DND-41 (cell line): ENCODE data around the gene DIDO1.

Source experiments
- ATAC-seq: fragments of 200-7000 bp; cut with Tn5 transposase; 3 replicates; pipeline ENCODE4 v1.9.1; 2021; ENCODE audit warnings: low read depth; ENCODE audit not compliant: insufficient read depth
- DNase-seq: peaks from one replicate; pipeline ENCODE4 v3.0.0-alpha.2; 2020
- H2AFZ ChIP-seq: 2 replicates; pipeline ENCODE4 v1.6.0; 2012; ENCODE audit warnings: low read depth, low read length
- H3K27ac ChIP-seq: 2 replicates; pipeline ENCODE4 v1.5.1; 2012; ENCODE audit warnings: low read length, inconsistent platforms
- H3K27me3 ChIP-seq: fragments of 200-600 bp; sonication (generic); 2 replicates; pipeline ENCODE4 v1.6.0; 2012; ENCODE audit warnings: low read length, mild to moderate bottlenecking, inconsistent platforms; ENCODE audit not compliant: insufficient read depth, poor library complexity
- H3K36me3 ChIP-seq: 2 replicates; pipeline ENCODE4 v1.5.1; 2012; ENCODE audit warnings: low read length, inconsistent platforms; ENCODE audit not compliant: insufficient read depth
- H3K4me1 ChIP-seq: 2 replicates; pipeline ENCODE4 v1.5.1; 2012; ENCODE audit warnings: mild to moderate bottlenecking, low read length; ENCODE audit not compliant: insufficient read depth
- H3K4me2 ChIP-seq: 2 replicates; pipeline ENCODE4 v1.6.0; 2012; ENCODE audit warnings: mild to moderate bottlenecking, moderate library complexity, low read length, inconsistent platforms; ENCODE audit not compliant: insufficient read depth
- H3K4me3 ChIP-seq, 2 experiments: fragments of 200-600 bp in 1 of 2; shearing (Covaris generic) in 1 of 2; 2 replicates each; pipeline ENCODE4 v1.5.1; 2012 to 2016; ENCODE audit warnings: inconsistent platforms in 2 of 2, low read length in 2 of 2, mild to moderate bottlenecking in 2 of 2, low read depth in 1 of 2, moderate library complexity in 1 of 2
- H3K79me2 ChIP-seq: 2 replicates; pipeline ENCODE4 v1.6.0; 2012; ENCODE audit warnings: low read length, inconsistent platforms; ENCODE audit not compliant: insufficient read depth
- H3K9ac ChIP-seq: 2 replicates; pipeline ENCODE4 v1.6.0; 2012; ENCODE audit warnings: low read depth, mild to moderate bottlenecking, inconsistent platforms, low read length, moderate library complexity
- H3K9me3 ChIP-seq: 2 replicates; pipeline ENCODE4 v1.5.1; 2012; ENCODE audit warnings: low read length, moderate library complexity, mild to moderate bottlenecking, inconsistent platforms; ENCODE audit not compliant: insufficient read depth, severe bottlenecking
- H4K20me1 ChIP-seq: 2 replicates; pipeline ENCODE4 v1.6.0; 2012; ENCODE audit warnings: low read length; ENCODE audit not compliant: insufficient read depth
- CTCF ChIP-seq: IDR thresholded peaks from 2 replicates; pipeline ENCODE4 v1.5.1; 2012; ENCODE audit warnings: borderline replicate concordance, low read length, moderate library complexity, mild to moderate bottlenecking; ENCODE audit not compliant: poor library complexity, severe bottlenecking; ENCODE audit errors: extremely low read depth
- EZH2 ChIP-seq: IDR thresholded peaks from 3 replicates; pipeline ENCODE4 v1.6.1; 2012; ENCODE audit warnings: borderline replicate concordance, low read depth, mild to moderate bottlenecking, moderate library complexity, low read length, inconsistent platforms; ENCODE audit not compliant: severe bottlenecking

The DIDO1 gene

GRCh38 chr20:62887860-62888239 is 38.5 kb downstream of the DIDO1 start:
- Histone ChIP-seq H3K9me3 (no peaks in the 10 kb centered on the region), H3K4me3 (no peak overlapping the region), H2AFZ (no peak overlapping the region), H3K27me3 (no peaks in the 10 kb centered on the region), H3K36me3 (peaks cover 73% of the 10 kb centered on the region), H3K27ac (no peak overlapping the region), H3K4me2 (no peak overlapping the region), H4K20me1 (peaks cover 24% of the 10 kb centered on the region), H3K79me2 (no peaks in the 10 kb centered on the region), H3K4me1 (no peaks in the 10 kb centered on the region), H3K9ac (no peak overlapping the region)
- no peak for ATAC-seq
- TF ChIP-seq CTCF (no peak), EZH2 (no peak)
- DNase-seq = no peak

GRCh38 chr20:62887152-62887859 is 39.0 kb downstream of the DIDO1 start:
- peak; percentile 44 for ATAC-seq
- Histone ChIP-seq H3K36me3 (peaks cover 71% of the 10 kb centered on the region), H3K79me2 (no peaks in the 10 kb centered on the region), H4K20me1 (peaks cover 23% of the 10 kb centered on the region), H2AFZ (no peak overlapping the region), H3K4me1 (no peaks in the 10 kb centered on the region), H3K4me3 (no peak overlapping the region), H3K27ac (no peak overlapping the region), H3K4me2 (no peak overlapping the region), H3K27me3 (no peaks in the 10 kb centered on the region), H3K9me3 (no peaks in the 10 kb centered on the region), H3K9ac (no peak overlapping the region)
- no peak for TF ChIP-seq CTCF
- TF ChIP-seq EZH2 = no peak
- peak; percentile 44 for DNase-seq

- Histone ChIP-seq H2AFZ (no peak overlapping the region), H3K79me2 (no peaks in the 10 kb centered on the region), H3K4me2 (no peak overlapping the region), H3K9me3 (no peaks in the 10 kb centered on the region), H3K27ac (no peak overlapping the region), H3K27me3 (no peaks in the 10 kb centered on the region), H3K4me1 (no peaks in the 10 kb centered on the region), H3K4me3 (no peak overlapping the region), H4K20me1 (peaks cover 18% of the 10 kb centered on the region), H3K36me3 (peaks cover 71% of the 10 kb centered on the region), H3K9ac (no peak overlapping the region)
- no peak for ATAC-seq
- DNase-seq = no peak
- TF ChIP-seq EZH2 (no peak), CTCF (no peak)
Observed at GRCh38 chr20:62886709-62887058, 39.6 kb downstream of the DIDO1 start.
